Left renal cortex interstitium (tissue), 4 donors: ENCODE data around the gene TM9SF4. TPM values are rescaled to one million over a fixed set of nuclear protein-coding genes. Genes with fewer than 3 reads are reported as not detected.
A peak's percentile ranks its signal among the peaks of the same experiment; 100 is the strongest.
"Not testable (repeated sequence)": the region's sequence is repeated elsewhere in the genome, so short reads cannot be mapped to it uniquely, and the experiment has no call there.

Source experiments
- DNase-seq, 4 donors: peaks; one replicate each; pipeline ENCODE4 v3.0.0-alpha.2; 2013; ENCODE audit warnings: low read depth in 4 of 4, low spot score in 2 of 4, missing footprints in 1 of 4
- polyA plus RNA-seq, 4 donors: library from polyadenylated mRNA; unstranded; fragments of 120-200 nt; gene quantifications; one replicate each; pipeline ENCODE4 v1.2.1, GENCODE V29; 2013; ENCODE audit not compliant: insufficient read length in 4 of 4

The TM9SF4 gene
- polyA plus RNA-seq, 4 donors, result 66.7 to 72.9 (median 69.4) TPM

DNA sequence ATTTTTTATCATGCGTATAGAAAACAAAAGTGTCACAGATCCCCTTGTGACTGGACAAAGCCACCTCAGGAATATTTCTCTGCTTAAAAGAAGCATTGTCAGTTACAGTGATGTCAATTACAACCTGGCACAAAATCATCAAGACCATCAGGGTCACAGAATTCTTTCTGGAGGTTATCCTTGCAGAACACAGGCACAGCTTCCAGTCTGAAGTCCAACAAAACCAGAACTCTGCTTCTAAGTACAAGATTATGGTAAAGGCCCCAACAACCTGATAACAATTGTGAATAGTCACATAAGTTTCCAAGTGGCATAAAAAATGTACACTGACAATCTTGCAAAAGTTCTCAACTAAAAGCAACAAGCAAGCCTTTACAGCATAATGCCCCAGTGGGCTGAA lies 77.0 kb downstream of the TM9SF4 start:
- no peak for DNase-seq

- DNase-seq, result no peak
Measured at GRCh38 chr20:32188376-32189122, 79.0 kb downstream of the TM9SF4 start.

DNA sequence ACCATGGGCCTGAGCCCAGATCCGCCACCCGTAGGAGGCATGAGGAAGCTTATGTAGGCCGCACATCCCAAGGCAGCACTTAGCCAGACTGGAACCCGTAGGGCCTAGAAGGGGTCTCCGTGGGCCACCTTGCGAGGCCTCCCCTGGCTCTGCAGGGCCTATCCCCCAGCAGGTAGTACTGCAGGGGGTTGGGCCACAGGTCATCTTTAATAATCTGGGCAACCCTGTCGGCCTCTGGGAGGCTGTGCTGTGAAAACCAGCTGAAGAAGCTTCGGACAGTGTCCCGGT lies 79.6 kb downstream of the TM9SF4 start:
- DNase-seq, result no peak

GRCh38 chr20:32189691-32190615 lies 80.4 kb downstream of the TM9SF4 start:
- DNase-seq, result peak in 1 of 4 donors; percentile 51

- DNase-seq, result no peak
Measured at GRCh38 chr20:32190616-32191415, 81.3 kb downstream of the TM9SF4 start.

GRCh38 chr20:32191422-32191821 lies 81.9 kb downstream of the TM9SF4 start:
- DNase-seq, result no peak

GRCh38 chr20:32191873-32192272 lies 82.4 kb downstream of the TM9SF4 start:
- no peak for DNase-seq

DNA sequence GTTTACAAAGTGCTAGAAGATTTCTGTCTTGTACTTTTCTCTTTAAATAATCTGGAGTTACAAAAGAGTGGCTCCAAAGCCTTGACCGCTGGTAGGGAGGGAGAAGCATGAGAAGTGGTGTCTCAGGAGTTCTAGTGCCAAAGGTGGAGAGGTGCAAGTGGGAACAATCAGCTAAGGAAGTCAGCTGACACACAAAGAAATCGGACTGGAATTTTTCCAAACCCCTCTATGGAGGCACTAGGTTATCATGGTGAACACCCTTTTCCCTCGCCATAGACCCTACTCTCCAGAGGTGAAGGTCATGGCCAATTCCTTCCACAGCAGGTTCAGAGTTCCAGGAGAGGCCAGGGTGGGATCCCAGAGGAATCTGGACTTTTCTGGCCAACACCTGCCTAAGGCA lies 83.2 kb downstream of the TM9SF4 start:
- no peak for DNase-seq

DNA sequence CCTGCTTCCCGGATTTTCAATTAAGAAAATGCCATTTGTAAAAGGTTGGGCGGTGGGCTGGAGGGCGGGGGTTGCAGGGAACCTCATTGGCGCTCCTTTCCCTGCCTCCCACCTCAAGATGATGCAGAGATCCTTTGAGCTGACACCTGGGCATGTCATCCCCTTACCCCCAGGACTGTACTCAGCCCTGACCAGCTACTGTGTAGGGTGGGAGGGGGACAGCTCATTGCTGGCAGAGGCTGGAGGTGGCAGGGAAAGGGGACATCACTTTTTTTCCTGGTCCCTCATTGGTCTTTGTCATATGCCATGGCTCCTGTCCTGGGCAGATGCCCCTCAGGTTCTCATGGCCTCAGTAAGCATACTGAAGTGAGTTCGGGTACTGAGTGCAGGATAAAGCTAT lies 83.8 kb downstream of the TM9SF4 start:
- DNase-seq, result not testable (repeated sequence)

DNA sequence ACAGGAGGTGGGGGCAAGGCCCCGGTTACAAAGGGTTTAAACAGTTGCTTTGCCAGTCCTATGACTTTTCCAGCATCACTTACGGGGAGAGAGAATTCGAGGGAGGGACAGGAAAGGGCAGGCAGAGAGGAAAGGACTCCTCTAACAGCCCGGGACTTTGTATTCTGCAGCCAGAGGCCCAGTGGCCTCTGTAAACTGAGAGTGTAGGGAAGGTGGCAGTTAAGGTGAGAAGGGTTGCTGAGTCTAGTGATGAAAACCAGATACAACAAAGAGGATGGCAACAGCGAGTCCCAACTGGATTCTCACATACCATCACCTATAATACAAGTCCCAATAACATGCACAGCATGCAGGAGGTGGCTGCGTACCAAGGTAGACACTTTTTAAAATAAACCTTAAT lies 84.5 kb downstream of the TM9SF4 start:
- no peak for DNase-seq

DNA sequence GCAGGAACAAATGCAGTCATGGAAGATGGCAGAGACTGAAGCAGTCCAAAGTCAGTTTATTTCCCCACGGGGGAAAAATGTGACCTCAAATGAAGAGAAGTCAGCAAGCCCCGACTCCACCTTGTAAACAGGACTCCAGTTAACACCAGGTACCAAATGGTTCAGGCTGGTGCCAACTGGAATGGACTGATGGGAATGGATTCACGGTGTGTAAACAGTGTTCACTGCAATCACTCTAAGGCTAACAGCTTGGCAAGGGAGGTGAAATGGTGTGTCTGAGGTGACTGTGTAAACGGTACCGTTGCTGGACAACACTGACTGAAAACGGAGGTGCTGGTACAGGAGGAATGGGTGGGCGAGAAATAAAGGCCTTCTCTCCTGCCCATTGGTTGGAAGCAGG lies 86.1 kb downstream of the TM9SF4 start:
- DNase-seq, result no peak

GRCh38 chr20:32196613-32197012 lies 87.1 kb downstream of the TM9SF4 start:
- DNase-seq, result not testable (repeated sequence)

- DNase-seq, result not testable (repeated sequence)
Measured at GRCh38 chr20:32197136-32197535, 87.6 kb downstream of the TM9SF4 start.

- no peak for DNase-seq
Measured at GRCh38 chr20:32199006-32199405, 89.5 kb downstream of the TM9SF4 start.

DNA sequence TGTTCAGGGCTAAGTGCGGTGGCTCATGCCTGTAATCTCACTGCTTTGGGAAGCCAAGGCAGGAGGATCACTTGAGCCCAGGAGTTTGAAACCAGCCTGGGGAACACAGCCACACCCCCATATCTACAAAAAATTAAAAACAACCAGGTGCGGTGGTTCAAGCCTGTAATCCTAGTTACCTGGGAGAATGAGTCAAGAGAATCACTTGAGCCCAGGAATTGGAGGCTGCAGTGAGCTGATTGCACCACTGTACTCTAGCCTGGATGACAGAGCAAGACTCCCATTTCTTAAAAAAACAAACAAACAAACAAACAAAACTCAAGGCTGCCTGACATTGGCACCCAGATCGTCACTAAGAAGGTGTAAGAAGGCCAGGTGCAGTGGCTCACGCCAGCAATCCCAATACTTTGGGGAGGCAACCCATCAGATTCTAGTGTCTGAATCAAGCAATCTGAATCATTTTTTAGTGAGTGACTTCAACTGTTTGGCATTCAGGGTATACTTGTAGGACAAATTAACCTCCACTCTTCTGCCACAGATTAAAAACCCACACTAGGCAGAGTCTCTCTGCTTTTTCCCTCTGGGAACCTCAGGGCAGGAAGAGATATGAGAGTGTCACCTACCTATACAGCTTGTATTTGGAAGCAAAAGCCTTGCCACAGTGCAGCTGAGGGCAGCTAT lies 91.9 kb downstream of the TM9SF4 start:
- DNase-seq, result no peak

DNA sequence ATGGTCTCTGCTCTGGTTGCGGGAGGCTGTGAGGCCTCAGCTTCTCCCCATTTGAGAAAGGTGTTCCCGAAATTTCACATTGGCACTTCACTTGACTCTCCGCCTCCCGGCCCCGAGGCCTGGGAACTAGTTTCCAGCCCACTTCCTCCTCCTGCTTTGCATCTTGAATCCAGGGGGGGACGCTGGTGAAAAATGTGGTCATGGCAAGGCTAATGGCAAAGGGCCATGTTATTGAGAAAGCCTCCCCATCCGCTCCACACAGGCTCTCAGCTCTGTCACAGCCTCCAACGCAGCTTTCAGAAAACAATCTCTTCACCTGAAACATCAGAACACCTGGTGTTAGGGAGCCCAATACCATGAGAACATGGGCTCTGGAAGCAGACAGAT lies 92.5 kb downstream of the TM9SF4 start:
- no peak for DNase-seq

DNA sequence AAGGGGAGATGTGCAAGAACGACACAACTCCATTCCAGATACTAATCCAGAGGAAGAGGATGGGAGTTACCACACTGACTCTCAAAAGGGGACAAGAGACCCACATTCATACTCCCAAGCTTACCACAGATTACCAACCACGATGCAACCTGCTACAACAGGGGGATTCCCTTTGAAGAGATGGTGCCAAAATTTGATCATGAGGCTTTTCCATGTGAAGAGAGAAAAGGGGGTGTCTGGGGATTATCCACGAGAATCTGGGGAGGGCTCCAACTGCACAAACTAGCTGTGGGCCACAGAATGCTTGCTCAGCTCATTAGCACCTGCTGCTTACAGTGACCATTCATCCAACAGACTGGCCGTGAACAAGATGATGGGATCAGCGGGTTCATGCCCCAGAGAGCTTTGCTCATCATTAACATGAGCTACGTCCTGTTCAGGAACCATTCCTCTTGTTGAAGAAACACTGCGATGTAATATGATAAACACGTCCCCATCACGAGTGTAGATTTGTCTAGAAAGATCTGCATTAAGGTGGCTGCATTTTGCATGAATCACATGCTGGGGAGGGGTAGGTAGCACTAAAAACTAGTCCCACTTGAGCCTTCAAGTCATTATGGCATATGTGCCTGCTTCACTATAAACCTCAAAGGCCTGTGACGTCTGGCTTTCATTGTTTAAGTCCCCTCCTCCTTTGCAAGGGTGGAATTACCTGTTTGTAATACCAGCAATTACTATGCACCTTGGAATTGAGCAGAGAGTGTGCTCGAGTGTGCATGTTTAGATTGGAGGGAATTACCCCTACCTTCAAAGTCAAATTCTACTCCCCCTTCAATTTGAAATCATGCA lies 94.1 kb downstream of the TM9SF4 start:
- no peak for DNase-seq

DNA sequence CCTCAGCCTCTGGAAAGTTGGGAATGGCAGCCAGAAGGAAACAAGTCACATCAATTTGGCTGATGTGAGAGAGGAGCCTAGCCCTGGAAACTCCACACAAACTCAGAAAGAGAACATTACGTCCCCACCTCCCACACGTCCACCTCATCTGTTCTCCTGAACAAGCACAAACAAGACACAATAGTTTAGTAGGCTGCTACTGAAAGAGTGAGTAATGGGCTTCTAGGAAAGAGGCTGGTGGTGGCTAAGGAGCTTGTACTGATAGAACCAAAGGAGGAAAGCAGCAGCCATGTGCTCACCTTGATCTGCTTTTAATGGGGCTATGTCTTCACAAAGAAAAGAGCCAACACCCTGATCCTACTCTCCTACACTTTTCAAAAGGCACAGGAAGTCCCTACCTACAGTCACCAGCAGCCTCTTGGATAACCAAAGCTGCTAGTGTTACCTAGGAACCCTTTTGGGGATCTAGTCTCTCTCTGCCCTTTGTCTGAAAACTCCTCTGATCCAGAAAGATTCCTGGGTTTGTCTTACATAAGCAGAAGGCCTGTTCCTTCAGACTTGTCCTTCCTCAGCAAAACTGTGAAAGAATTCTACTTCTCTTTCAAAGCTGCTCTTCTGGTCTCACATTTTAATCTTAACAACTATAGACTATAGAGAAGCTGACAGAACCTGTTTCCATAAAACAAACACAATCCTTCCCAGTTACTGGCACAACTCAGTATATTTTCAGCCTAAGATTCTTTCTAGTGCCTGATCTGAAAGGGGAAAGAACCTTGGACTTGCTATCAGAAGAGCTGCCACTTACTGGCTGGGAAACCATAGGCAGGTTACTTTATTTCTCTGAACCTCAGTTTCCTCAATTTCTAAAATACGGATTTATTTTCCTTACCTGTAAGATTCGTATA lies 94.9 kb downstream of the TM9SF4 start:
- DNase-seq, result no peak
